Measurements from ENCODE around the gene CYP26B1.

CYP26B1 gene

GRCh38 chr2:72128059-72128842, 19.4 kb downstream of the CYP26B1 start:
- no peak for DNase-seq

DNA sequence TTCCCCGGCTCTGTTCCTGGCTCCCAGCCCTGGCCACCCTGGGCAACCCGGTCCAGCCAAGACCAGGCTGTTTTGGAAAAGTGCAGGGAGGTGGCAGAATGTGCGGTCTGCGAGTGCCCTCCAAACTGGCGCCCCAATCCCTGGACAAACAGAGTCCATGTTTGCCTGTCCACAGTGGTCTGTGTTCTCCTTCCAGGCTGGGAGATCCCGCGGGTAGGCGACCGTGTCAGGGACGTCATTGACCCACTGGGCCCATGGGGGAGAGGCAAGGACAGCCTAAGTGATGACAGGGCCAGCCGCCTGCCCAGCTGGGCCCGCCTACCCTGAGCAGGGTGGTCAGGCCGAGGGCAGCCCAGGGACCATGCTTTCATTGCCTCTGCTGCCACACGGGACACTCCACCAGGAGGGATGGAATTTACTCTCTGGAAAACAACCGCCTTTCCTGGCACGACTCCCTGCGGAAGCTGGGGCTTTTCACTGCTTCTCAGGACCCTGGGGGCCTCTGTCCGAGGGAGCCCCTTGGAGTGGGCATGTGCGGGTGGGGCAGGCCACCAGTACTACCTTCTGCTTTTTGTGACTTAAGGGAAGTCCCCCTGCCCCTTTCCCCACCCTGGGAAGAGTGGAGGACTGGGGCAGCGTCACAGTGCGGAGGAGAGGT, 20.1 kb downstream of the CYP26B1 start:
- DNase-seq: no peak

DNA sequence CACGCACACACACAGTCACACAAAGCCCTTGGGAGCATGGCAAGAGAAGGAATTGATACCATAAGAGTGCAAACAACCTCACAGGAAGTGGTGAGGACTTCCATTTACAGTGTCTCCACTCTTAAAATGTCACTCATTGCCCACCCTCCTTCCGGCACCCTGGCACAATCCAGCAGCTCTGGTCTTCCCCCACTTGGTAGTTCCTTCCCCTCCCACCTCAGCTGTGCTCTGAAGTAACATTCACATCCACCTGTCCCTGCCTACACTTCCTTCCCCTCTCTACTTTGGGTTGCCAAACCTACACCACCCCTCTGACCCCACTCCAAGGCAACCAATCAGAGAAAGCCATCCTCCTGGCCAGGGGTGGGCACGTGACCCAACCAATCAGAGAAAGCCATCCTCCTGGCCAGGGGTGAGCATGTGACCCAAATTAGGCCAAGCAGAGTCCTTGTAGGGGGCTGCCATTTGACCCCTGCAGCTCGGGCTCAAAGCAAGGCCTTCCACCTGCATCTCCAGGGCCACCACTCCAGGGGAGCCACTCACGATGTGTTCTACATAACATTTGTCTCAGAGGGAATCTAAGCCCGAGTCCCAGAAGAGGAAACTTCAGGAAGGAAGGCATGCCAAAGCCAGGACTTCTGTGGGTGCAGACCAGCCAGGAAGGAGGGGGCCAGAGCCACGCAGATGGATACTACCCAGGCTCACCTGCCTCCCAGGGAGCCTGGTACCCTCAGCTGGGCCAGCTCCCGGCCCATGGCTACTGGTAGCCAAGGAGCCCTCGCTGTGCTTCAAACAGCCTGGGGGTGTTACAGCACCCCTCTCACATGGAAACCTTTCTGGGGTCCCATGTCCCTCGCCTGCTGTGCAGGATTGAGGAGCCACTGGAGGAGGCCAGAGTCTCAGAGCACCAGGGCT, 21.2 kb downstream of the CYP26B1 start:
- DNase-seq: no peak

DNA sequence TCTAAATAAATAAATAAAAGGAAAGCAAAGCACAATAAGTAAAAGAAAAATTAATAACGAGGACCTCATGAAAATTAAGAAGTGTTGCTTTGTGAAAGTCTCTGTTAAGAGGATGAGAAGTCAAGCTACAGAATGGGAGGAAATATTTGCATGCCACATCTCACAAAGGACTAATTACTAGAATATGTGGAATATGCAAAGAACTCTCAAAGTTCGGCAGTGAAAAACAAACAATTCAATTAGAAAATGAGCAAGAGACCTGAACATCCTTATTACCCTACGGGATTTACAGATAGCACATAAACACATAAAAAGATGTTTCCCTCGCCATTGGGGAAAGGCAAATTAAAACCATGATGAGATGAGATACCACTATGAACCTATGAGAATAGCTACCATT, 23.3 kb downstream of the CYP26B1 start:
- DNase-seq: no peak

DNA sequence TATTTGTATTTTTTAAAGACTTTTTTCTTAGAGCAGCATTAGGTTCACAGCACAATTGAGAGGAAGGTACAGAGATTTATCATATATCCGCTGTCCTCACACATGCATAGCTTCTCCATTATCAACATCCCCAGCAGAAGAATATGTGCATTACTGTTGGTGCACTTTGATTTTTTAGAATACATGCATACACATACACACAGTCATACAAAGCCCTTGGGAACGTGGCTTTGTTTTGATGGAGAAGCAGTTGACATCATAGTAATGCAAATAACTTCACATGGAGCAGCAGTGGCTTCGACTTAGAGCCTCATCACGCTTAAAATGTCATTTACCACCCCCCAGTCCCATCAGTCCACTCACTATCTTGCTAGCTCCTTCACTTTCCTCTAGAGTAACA, 26.5 kb downstream of the CYP26B1 start:
- no peak for DNase-seq

GRCh38 chr2:72118951-72119350, 28.7 kb downstream of the CYP26B1 start:
- DNase-seq: no peak

DNA sequence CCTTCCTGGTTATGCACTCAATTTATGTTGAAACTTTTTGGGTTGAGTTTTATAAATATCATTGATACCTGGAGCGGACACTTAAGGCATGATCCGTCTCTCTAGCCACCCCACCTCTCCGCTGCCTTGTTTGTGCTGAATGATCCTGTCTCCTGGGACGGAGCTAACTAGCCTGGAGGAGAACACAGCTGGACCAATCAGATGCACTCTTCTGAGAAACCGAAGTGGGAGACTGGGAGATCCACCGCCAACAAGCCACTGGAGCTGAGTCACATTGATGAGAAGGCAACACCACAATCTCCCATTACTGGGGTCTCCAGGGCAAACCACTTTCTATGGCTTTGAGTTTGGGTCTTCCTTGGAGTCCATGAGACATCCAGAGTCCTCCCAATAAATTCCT, 29.3 kb downstream of the CYP26B1 start:
- no peak for DNase-seq

GRCh38 chr2:72117718-72118117, 29.9 kb downstream of the CYP26B1 start:
- DNase-seq: no peak

DNA sequence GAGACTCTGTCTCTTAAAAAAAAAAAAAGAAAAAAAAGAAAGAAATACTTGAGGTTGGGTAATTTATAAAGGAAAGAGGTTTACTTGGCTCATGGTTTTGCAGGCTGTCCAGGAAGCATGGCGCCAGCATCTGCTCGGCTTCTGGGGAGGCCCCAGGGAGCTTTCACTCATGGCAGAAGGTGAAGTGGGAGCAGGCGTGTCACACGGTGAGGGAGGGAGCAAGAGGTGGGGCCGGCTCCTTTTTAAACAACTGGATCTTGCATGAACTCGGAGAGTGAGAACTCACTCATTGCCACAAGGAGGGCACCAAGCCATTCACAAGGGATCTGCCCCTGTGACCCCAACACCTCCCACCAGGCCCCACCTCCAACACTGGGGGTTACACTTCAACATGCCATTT, 30.6 kb downstream of the CYP26B1 start:
- no peak for DNase-seq

DNA sequence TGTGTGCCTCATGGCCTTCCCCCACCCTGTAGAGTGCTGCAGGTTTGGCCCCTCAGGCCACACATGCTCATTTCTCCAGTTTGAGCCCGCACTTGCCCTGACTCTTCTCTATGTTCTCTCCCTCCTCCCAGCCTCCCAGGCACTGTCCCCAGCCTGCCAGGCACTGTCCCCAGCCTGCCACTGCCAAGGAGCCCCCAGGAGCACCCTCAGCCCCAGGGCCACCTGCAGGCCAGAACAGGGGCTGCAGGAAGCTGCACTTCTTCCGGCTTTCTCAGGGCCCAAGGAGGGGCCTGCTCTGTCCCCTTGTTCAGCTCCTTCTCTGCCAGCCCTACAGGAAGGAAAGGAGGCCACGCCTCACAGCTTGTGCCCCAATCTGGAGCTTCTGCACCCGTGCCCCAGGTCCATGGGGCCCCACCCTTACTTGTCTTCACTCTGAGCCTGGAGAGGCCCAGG, 31.6 kb downstream of the CYP26B1 start:
- no peak for DNase-seq

- DNase-seq: no peak
Observed at GRCh38 chr2:72115110-72116080, 32.3 kb downstream of the CYP26B1 start.

GRCh38 chr2:72114693-72115051, 33.0 kb downstream of the CYP26B1 start:
- DNase-seq: no peak

DNA sequence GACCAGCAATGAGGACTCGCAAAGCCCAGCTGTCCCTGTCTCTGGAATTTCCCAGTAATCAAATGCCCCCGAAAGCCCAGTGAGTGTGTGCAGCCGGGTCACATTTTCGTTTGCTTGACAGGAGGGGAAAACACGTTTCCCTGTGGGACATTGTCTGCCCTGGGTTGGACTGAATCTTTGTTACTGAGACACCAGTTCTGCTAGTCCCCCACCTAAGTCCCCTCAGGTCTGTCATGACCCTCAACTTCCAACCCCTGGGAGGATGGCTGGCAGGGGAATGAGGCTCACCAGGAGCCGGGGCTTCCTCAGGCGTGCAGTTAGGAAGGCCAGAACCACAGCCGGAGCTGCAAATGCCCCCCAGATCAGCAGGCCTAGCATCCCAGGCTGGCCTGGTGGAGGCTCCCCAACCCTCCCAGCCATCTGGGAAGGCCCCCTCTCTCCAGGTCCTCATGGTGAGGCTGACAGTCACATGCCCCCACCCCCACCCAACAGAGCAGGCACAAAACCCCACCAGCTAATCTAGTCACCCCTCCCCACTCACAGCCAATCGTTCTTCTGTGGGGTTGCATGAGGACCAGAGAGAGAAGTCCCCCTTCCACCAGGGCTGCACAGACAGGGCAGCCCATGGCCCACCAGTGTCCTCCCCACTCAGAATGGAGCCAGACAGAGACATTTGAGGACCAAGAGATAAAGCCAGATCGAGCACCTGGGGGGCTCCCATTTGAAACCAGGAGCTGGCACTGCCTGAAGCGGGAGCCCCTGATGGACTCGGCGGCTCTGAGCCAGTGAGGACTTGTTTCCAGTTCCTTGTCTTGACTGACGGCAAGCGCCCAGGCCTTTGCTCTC, 33.6 kb downstream of the CYP26B1 start:
- DNase-seq: no peak

DNA sequence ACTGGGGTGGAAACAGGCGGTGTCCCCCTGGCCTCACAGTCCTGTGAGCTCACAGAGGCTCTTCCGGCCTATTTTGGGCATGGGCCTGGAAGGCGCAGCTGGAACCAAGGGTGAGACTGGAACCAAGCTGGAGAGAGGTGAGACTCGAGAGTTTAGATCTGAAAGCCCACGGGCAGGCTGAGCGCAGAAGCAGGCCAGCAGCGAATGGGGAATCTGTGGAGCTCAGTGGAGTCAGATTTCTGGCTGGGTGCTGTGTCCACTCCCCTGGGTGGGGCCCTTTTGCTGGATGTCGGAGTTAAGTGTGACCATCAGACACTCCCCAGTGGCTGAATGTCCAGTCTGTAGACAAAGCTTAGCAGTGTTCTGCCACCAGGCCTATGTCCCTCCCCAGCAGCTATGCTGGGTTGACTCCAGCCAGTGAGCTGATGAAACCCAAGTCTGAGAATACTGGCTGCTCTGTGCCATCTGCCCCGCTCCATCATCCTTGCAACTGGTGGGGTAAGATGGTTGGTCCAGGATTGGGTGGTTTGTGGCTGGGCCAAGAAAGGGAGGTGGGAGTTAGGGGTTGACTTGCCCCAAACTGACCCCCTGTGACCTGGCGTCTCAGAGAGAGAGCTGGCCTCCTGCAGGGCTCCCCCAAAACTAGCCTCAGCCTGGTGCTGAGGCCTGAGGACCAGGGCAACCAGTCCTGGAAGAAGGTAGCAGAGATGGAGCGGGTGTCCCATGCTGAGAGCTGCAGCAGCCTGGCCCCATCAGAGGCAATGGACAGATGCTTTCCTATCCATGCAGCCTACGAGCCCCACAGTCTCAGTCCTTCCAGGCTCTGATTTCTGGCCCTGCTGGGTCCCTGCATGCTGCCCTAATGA, 34.4 kb downstream of the CYP26B1 start:
- DNase-seq: no peak

DNA sequence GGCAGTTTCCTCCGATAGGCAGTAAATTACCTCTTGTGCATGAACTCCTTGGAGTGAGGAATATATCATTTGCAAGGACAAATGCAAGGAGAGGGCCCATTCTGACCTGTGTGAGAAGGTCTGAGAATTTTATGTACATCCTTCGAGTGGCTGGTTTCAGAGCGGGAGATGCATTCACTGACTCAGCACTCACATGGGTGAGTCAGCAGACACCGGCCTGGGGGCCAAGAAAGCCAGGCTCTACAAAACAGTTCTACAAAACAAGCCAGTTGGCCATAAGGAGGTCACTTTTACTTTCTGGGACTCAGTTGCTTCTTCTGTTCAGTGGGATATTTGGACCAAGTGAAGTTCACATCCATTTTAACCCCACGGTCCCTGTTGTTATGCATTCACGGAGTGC, 35.3 kb downstream of the CYP26B1 start:
- no peak for DNase-seq

DNA sequence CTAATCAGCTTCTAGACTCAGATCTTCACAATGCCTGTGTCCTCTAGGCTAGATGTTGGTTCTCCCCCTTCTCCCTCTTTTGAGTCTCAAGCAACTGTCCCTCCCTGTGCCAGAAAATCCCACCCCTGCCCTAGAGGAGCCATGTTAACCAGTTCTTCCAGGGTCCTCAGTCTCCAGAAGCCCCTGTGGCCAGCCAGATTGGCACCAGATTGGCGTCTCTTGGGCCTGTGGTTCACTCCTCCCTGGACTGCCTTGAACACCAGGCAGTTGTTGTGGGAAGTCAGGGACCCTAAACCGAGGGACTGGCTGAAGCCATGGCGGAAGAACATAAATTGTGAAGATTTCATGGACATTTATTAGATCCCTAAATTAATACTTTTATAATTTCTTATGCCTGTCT, 36.6 kb downstream of the CYP26B1 start:
- DNase-seq: no peak

DNA sequence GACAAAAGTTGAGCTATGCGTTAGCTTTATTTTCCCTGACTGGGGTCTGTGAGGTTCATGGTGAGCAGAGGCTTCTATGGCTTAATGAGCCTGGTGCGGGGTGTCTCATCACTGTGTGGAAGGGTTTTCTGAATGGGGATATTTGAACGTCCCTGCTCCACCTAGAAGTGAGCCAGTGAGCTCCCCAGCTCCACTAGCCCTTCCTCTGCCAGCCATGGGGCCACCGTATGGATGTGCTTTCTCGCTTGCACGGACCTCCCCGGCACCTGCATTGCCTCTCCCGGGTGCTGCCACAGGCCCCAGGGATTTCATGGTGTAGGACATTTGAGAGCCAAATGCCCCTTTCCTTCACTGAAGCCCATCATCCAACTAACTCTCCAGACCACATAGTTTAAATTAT, 37.8 kb downstream of the CYP26B1 start:
- DNase-seq: no peak

- DNase-seq: no peak
Observed at GRCh38 chr2:72109291-72109690, 38.4 kb downstream of the CYP26B1 start.

DNA sequence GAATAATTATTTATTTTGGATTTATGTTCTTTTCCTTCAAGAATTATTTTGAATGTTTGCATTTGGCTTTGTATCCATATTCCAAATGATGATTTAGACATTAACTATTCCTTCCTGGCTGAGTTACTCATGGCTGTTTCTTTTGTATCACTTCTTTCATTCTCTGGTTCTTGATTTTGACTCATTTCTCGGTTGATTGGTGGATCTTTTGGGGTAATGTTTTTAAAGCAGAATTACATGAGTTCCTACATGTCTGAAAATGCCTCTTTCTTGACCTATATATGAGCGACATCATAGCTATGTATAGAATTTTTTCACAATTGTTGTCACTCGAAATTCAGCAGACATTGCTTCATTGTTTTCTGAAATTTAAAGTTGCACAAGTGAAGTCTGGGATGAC, 39.5 kb downstream of the CYP26B1 start:
- no peak for DNase-seq

DNA sequence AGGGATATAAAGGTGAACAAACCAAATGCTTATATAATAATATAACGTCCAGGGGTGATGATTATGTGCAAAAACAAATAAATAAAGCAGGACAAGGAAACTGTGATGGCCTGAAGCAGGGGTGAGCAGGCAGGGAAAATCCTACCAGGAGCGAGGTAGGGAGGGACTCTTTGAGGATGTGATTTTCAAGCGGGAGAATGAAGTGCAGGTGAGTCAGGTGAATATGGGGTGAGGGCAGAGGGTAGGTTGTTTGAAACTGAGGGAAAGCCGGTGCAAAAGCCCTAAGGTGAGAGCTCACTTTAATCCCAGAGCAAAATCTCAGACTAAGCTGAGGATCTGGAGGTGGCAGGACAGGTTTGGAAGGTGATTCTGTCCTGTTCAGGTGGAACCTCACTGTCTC, 40.7 kb downstream of the CYP26B1 start:
- DNase-seq: no peak
